ENCODE measurements around the gene ETAA1. TPM values are rescaled to one million over a fixed set of nuclear protein-coding genes. Genes with fewer than 3 reads are reported as not detected.

ETAA1 gene
- total and polyA plus RNA-seq, 2 of the 13 experiments (the other 11 are each of a cell fraction or from before 2014, with no cell fraction given): 9.1 to 16.2 TPM

DNA sequence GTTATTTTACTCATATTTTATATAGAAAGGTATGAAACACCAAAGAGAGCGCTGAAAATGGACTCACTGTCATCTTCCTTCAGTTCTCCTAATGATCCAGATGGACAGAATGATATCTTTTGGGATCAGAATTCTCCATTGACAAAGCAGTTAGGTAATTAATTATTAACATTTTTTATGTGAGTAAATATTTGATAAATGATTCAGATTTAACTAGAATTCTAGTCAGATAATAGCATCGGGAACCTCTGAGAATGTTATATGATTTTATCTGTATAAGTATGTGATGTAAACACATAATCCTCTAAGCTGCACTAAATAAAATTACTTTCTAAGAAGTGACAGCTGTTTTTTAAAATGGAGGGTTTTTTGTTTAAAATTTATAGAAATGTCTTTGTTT is 2.0 kb downstream of the ETAA1 start:
- TF ChIP-seq MED13 (CRISPR knock-in tag; IDR thresholded peaks at IDR 0.05) (no peak), ONECUT2 (CRISPR knock-in tag; IDR thresholded peaks at IDR 0.05) (no peak), POLR2G (IDR thresholded peaks at IDR 0.05; ENCODE audit: low read depth, low read length) (no peak), SOX13 (IDR thresholded peaks at IDR 0.05) (no peak), SOX13 (CRISPR knock-in tag; conservative IDR thresholded peaks at IDR 0.05 in 1 of 2, IDR thresholded peaks at IDR 0.05 in 1 of 2) (no peak), CCAR2 (optimal IDR thresholded peaks at IDR 0.05; ENCODE audit: low read depth, low read length) (no peak)
- TF ChIP-seq, protein P1, sequence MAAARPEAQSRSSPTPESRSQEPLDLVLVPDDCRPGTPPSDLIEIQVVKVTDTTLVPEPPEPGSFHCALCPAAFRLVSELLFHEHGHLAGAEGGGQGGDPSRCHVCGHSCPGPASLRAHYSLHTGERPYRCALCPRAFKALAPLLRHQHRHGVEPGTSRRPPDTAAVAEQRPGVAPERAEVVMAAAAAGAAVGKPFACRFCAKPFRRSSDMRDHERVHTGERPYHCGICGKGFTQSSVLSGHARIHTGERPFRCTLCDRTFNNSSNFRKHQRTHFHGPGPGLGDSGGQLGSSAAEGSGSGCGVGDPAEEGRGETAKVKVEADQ (CRISPR knock-in tag; IDR thresholded peaks at IDR 0.05; ENCODE audit: borderline replicate concordance): no peak
- FAIRE-seq: no peak
- BruUV-seq (replicated peaks): no TSS peak
- DNase-seq (ENCODE audit: low spot score): no peak
- ChIA-PET CTCF (ENCODE audit: low intra/inter-chr PET ratio, low total read pairs) (no interaction called here), POLR2A (no interaction called here)
- no peak for ATAC-seq
- Histone ChIP-seq H3K9me3 (ENCODE audit: low read length) (no peaks in the 10 kb centered on the region), H3K4me3 (replicated peaks in 1 of 3; ENCODE audit: insufficient read depth in 1 of 3, low read depth in 2 of 3, low read length in 3 of 3) (peak overlapping the region in 1 of 3 experiments; percentile 5; a peak in 1 of 6 replicates), H2AFZ (ENCODE audit: low read length) (no peak overlapping the region), H3K4me1 (ENCODE audit: insufficient read depth, low read length) (peaks cover 29% of the 10 kb centered on the region), H4K20me1 (ENCODE audit: insufficient read depth, low read length) (no peaks in the 10 kb centered on the region), H3K27ac (ENCODE audit: extremely low read length, insufficient read depth, low read length) (no peak overlapping the region), H3K4me2 (ENCODE audit: low read depth, low read length) (peak overlapping the region; percentile 68; the same call in 1 of the 2 replicates), H3K27me3 (ENCODE audit: control insufficient read depth in 1 of 2, insufficient read depth in 2 of 2, low read length in 2 of 2) (no peaks in the 10 kb centered on the region; a peak in 1 of 5 replicates), H3K36me3 (replicated peaks in 1 of 2; ENCODE audit: control insufficient read depth in 1 of 2, insufficient read depth in 2 of 2, low read length in 2 of 2) (peaks cover 0 to 13% of the 10 kb centered on the region in 2 experiments; a peak in 4 of 5 replicates), H3K79me2 (ENCODE audit: insufficient read depth, low read length) (peaks cover 8% of the 10 kb centered on the region), H3K9ac (ENCODE audit: insufficient read depth, low read depth, low read length) (no peak overlapping the region)
- 85% methylated on average over 2 of the region's 2 CpGs for WGBS (ENCODE audit: low lambda C conversion rate)
- intact Hi-C loops (cut with micrococcal nuclease; ENCODE audit: unreplicated experiment) (loop anchor here (5.0 to 10.0 kb wide), 2 partner anchors 74 to 967 kb away; no protein-coding TSS in a partner anchor), in situ Hi-C loops (cut with HindIII; ENCODE audit: extremely low pct_ligation_motif_present, low pct_unique_long_range_greater_than_20kb) (no loop called here)

All from HepG2 (cell line).